Glomerular visceral epithelial cell (primary cell): ENCODE results near the gene NCMAP.

Experiments used
- DNase-seq: peaks from one replicate; pipeline ENCODE4 v3.0.0-alpha.2; 2016; ENCODE audit errors: extremely low spot score

NCMAP gene

DNA sequence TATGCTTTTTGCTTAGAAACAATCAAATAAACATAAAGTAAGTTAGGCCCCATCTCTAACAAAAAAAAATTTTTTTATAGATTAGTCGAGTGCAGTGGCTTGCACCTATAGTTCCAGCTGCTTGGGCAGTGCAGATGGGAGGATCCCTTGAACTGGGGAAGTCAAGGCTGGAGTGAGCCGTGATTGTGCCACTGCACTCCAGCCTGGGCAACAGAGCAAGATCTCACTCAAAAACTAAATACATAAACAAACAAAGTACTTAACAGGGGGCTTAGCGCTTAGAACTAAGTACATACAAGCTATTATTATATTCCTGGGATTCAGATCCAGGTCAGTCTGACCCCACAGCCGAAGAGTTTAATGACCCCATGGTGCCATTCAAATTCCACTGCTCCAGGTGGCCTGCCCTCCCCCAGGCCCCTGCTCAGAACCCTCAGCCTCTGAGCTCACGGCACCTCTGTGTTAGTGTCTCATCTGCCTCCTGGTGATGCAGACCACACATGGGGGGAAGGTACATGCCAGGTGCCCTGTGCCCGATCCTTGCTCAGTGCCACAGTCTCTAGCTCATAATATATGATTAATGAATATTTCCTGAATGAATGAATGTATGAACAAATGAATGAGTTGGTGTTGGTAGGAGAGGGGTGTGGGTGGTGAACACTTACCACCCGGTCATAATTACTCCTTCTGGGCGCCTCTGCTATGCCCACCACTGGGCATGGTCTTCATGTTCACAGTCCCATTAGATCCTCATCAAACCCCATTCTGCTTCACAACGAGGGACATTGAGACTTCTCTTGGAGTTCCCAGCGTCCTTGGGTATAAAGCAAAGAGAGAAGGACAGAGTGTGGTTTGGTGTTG is 14.6 kb downstream of the NCMAP start:
- DNase-seq = no peak

DNA sequence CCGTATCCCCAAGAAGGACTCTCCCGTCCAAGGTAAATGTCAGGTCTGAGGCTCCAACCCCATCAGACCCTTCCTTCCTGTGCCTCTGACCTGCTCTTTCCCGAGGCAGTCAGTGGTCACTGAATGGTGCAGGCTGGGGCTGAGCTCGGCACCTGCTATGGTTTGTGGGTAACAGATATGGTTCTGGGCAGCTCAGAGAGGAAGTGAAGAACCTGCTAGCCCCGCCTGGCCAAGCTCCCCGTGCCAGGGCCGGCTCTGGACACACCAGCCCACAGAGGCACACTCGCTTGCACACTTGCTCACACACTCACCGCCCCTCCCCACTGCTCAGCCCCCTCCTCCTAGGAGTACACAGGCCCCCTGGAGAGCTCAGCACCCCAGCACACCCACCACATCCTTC is 16.4 kb downstream of the NCMAP start:
- no peak for DNase-seq

DNA sequence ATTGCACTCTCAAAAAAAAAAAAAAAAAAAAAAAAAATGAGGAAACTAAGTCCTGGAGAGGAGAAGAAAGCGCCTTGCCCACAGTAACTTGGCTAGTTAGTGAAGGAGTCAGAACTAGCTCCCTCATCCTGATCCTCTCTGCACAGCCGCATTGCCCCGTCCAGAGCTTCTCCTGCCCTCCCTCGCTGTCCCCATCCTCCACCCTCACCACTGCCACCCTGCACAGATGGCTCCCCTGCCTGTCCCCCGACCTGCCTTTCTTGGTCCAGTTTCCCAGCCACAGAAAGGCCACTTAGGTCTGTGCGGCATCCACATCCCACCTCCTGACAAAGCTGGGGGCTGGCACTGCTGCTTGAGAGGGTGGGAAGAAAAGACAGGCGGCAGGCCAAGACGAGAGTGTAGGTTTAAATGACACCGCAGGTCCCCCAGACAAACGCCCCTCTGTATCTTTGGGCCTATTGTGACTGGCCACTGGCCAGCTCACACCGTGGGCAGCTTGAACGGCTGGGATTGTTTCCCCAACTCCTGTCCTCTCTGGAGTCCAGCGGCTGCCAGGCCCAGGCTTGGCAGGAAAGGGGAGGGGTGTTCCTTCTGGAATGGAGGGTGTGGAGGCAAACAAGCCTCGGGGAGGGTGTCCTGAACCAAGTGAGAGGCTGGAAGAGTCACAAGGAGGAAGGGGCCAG is 20.2 kb downstream of the NCMAP start:
- DNase-seq = no peak

DNA sequence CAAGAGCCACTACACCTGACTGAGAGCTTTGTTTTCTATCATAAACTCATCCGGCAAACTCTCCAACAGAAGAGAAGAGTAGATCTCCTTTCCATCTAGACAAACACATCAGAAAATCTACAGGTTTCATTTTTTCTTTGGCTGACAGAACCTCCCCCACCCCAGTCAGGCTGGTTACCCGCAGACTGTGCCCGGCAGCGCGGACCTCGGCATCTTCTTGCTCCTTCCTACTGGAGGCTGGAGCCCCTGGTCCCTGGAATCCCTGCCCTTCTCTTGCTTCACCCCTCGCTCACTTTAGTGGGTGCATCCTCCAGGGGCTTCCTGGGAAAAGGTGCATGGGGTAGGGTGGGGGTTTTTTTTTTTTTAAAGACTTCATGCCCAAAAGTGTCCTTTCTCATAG is 23.0 kb downstream of the NCMAP start:
- DNase-seq = no peak

DNA sequence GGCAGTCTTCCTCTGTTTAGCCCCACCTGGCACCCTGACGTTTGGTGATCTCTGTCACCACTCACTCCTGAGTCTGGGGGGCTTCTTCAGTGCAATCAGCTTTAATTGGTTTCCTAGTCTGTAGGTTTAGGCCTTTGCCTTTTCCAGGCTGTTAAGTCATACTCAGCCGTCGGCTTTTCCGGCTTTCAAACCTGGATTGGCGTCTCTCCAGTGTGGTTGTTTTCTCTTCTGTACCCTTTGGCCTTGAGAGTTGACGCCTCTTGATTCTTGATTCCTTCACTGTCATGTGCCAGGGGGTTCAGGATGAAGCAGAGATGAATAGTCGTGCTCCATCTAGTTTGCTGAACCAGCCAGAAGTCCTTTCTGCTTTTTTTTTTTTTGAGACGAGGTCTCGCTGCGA is 24.9 kb downstream of the NCMAP start:
- no peak for DNase-seq

DNA sequence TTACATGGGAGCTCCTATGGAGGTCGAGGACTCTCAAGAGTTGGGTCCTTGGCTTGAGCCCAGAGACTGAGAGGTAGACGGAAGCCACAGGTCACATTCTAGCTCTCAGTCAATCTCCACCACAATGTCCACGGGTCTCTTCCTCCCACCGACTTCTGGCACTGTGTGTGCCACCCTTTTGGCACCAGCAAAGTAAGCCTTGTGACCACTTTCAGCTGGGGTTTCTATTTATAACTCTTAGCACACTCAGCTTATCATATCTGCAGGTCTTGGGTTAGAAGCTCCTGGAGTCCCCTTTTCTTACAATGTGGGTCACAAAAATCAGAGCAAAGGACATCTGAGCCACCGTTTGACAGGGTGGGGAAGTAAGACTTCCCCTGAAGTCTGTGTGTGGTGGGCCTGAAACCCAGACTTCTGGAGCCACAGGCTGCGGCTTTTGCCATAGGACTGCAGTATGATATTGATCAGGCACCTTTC is 28.3 kb downstream of the NCMAP start:
- no peak for DNase-seq

DNA sequence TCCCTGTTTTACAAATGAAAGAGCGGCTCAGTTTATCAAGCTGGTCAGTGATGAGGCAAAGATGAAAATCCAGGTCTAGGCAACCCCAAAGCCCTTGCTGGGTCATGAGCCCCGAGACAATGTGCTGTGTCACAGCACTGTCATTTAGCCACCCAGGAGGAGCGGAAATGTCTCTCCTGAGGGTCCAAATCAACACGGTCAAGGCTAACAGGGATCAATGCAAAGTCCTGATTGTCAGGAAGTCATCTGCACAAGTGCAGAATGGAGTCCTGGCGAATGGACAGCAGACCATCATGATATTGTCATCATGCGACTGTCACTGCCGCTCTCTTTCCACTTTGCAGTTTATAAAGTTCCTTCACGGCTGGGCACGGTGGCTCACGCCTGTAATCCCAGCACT is 30.2 kb downstream of the NCMAP start:
- no peak for DNase-seq

DNA sequence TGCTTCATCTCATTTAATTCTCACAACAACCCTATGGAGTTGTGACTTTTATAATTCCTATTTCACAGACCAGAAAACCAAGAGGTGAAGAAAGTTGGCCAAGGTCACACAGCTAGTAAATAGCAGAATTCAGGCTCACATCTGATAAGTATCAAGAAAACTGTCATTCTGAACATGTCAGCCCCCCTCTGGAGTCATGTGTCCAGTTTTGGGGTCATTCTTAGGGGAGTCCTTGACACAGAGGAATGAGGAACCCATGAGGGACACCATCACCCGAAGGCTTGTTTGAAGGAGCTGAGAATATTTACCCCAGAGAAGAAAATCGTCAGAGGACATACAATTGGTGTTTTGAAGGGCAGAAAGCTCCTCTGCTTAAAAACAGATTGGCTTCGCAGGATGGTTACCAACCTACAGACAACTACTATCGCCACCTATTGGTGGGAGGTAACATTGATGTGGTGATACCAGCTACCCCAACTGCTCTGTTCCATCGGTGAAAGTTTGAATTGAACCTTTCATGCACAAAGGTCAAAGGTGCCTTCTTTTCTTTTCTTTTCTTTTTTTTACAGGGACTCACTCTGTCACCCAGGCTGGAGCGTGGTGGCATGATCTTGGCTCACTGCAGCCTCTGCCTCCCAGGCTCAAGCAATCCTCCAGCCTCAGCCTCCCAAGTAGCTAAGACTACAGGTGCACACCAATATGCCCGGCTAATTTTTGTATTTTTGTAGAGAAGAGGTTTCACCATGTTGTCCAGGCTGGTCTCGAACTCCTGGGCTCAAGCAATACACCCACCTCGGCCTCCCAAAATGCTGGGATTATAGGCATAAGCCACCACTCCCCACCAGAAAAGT is 31.3 kb downstream of the NCMAP start:
- peak; percentile 65 for DNase-seq

DNA sequence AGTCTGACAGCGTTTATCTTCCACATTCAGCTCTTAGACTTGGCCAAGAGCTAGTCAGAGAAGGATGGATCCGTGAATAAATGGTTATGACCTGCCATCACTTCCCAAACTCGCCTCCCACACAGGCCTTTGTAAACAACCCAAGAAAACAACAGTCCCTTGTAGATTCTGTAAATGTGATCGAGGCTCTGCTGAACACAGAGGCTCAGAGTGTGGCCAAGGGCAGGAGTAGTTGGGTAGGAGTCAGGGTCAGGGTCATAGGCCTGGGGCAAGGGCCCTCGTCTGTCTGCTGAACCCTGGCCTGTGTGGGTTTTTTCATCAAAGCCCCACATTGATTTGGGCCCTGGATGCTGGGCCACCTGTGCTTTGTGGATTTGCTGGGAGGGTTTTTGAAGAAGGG is 32.7 kb downstream of the NCMAP start:
- DNase-seq = no peak

DNA sequence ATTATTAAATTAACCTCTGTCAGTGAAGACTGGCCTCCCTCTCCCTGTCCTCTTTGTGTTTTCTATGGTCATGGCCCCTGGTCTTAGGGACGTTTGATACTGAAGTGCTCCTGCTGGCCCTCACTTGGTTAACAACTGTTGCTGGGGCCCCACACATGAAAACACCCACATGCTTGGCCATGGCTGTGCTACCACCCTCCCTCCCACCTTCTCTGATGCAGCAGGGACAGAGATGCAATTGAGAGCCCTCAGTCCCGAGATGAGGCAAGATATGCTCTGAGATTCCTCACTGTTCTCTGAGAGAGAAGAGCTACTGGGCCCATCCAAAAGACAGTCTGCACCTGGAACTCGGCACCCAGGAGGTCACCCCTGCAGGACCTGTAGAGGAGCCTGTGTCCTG is 33.3 kb downstream of the NCMAP start:
- no peak for DNase-seq

DNA sequence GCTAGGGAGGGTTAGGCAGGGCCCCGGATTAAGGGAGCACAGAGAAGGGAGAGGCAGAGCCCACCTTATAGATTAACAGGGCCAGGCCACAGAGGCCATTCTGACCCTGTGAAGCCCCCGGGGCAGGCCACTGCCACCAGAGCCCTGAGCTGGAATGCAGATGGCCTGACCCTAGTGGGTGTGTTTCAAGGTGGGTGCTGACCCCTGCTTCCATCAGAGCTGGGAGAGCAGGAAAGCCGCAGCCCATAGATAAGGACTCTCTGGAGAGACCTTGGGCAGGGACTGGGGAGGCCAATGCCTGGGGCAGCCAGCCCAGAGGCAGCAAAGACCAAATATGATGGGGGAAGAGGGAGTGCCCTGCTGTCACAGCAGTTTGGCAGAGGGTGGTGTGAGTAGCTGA is 35.9 kb downstream of the NCMAP start:
- no peak for DNase-seq

DNA sequence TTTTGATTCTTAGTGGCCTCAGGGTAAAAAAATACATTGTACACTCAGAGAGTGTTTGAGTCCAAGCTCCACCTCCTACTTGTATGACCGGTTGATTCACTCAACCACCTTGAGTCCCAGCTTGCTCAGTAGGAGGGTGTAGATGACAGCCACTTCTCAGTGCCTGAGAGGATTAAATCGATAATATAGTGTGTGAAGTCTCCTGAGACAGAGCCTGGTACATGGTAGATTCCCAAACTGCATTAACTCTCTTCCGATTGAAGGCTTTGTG is 38.4 kb downstream of the NCMAP start:
- DNase-seq = no peak

DNA sequence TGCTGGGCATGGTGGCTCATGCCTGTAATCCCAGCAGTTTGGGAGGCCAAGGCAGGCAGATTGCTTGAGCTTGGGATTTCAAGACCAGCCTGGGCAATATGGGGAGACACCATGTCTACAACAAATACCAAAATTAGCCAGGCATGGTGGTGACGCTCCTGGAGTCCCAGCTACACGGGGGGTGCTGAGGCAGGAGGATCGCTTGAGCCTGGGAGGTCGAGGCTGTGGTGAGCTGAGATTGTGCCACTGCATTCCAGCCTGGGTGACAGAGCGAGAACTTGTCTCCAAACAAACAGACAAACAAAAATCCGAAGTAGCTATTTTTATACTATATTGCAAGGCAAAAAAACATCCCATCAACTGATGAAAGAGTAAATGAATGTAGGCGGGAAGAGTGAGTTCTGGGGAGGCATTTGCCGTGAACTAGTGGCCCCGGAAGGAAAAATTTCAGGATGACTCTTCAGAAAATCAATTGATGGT is 40.6 kb downstream of the NCMAP start:
- DNase-seq = no peak

DNA sequence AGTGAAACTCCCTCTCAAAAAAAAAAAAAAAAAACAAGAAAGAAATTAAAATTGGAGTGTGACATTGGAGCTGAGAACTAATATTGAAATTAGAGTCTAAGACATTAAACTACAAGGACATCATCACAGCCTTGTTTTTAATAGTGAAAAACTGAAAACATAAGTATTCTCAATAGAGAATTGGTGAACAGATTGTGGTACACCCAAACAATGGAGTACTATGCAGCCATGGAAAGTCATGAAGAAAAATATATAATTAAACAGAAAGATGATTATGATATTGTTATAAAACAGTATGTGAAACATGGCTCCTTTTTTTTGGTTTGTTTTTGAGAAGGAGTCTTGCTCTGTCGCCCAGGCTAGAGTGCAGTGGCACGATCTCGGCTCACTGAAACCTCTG is 43.4 kb downstream of the NCMAP start:
- DNase-seq = no peak

DNA sequence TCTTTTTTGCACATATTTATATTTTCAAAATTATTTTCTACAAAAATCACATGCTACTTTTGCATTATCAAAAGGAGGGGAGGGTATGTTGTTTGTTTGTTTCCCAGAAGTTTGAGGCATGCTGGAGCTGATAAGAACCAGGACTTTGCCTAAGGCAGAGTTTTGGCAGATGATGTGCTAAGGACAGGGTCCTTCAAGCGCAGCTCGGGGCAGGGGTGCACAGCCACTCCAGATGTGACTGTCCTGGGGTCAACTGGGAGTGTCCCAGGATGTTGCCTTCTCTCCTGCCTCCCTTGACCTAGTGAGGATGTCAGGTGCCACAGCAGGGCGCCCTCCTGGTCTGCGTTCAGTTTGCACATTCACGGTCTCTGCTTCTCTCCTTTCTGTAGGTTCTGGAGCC is 44.7 kb downstream of the NCMAP start:
- no peak for DNase-seq

DNA sequence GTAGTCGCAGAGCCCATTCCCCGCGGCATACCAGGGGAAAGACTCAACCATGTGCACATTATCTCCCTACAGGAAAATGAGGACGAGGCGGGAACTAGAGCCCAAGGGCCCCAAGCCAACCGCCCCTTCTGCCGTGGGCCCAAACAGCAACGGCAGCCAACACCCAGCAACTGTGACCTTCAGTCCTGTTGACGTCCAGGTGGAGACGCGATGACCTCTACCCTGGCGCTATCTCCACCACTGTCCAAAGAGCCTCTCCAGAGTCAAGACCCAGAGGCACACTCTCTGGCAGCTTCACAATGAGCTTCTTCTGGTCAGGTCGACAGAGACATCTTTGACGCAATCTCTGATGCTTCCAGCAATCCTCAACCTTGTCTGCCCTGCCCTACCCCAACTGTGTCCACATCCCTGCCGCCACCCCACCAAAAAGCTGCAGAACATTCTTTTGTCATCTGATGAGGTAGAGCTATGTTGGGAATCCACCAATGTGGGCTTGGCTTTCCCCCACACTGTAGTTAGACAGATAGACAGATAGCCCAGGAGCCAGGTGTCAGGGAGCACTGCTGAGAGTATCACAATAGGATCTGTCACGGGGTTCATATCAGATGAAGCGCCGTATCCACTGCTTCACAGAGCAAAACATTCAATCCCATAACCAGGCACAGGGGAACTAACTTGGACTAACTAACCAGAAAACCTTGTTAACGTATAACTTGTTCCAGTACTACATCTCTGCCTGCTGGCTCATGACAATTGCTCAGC is 49.8 kb downstream of the NCMAP start:
- no peak for DNase-seq

DNA sequence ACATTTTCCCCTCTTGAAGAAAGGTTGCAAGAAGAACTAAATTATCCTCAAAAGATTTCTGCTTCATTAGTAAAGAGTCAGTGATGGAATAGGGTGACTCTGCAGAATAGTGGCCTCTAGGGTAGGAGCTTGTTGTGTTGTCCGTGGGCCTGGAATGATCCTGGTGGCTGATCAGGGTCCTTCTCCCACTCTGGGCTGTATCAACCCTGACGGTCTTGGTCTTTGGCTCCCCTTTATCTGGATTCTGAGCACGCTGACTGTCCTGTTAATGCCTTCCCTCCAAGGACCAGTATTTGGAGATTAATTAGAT is 50.4 kb downstream of the NCMAP start:
- DNase-seq = no peak

DNA sequence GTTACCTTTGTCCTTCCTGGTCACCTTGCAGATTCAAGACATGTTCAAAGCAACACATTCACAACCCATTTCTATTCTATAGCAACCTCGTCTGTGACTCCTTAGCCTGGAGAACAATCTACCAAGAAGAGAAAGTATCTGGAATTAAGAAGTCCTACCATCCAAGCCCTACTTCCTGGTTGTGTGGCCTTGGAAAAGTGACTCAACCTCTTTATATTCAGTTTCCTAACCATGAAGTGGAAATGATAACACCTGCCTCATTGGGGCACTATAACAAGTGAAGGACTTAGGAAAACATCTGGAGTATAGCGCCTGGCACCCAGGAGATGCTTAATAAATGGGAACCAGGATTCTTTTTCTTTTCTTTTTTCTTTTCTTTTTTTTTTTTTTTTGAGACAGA is 50.7 kb downstream of the NCMAP start:
- no peak for DNase-seq

DNA sequence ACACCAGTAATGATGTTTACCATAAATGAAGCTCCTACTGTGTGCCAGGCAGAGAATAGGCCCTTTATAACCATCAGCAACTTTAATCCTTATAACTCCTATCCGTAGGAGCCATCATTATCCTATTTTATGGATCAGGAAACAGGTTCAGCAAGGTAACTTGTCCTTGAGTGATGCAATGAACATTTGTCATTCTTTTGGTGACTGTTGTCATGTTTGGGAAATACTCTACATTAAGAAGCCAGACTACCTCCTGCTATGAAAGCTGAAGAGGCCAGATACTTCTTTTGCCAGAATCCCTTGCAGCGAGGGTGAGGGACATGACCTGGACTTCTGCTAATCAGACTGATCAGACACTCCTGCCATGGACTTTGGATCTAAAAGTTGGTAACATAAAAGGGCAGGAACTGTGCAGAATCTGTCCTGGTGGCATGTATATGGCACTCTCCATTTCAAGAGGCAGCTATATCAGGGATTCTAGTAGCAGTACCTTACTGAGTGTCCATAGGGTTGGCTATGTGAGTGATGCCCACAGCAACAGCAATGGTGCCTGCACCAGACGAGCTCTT is 54.1 kb downstream of the NCMAP start:
- DNase-seq = no peak

DNA sequence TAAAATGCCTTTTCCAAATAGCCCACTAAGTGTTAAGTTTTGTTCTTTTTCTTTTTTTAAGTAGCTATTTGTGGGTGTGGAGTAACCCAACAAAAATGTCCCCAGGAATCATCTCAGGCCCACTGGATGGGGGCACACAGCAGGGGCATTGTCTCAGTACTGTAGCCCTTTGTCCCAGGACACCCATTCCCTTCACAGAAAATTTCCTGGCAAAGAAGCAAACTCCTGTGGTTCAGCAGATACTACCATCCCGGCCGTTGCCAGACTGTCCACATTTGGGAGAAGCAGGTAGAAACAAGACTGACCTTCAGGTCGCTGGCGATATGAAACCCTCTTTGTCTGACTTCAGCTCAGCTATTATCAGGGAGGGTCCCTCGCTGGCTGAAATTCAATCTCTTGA is 63.5 kb downstream of the NCMAP start:
- DNase-seq = no peak

DNA sequence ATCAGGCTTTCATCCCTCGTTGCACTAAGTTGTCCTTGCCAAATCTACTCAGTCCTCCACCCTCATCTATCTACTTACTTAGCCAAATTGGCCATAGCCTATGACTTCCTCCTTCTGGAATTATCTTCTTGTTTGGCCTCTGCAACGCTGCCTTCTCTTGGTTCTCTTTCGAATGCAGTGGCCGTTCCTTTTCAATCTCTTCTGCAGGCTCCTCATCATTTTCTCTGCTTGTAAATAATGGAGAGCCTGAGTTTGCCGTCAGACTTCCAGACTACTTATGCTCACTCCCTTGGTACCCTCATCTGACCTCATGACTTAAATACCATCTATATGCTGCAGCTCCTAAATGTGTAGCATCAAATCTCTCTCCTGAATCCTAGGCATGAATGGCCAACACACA is 64.8 kb downstream of the NCMAP start:
- no peak for DNase-seq

DNA sequence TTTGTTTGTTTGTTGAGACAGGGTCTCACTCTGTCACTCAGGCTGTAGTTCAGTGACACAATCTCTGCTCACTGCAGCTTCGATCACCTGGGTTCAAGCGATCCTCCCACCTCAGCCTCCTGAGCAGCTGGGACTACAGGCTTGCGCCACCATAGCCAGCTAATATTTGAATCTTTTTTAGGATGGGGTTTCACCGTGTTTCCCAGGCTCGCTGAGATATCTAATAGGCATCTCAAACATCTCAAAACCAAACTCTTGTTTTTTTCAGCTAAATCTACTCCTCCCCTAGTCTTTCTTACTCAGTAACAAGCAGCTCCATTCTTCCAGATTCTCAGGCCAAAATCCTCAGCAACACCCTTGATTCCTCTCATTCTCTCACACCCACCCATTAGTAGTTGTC is 65.2 kb downstream of the NCMAP start:
- no peak for DNase-seq
